WTC11 (cell line): ENCODE data around the gene NRG2.

Source experiments
- CTCF ChIP-seq: fragments of 200-600 bp; IDR thresholded peaks from 2 replicates; pipeline ENCODE4 v1.8.0; 2022; ENCODE audit warnings: antibody characterized with exemption
- JAZF1 ChIP-seq: fragments of 250-450 bp; sonication (Bioruptor Pico); IDR thresholded peaks from 2 replicates; pipeline ENCODE4 v1.9.0; 2021; ENCODE audit warnings: moderate library complexity, mild to moderate bottlenecking, inconsistent platforms
- MAX ChIP-seq: sonication (generic); formaldehyde crosslinking; IDR thresholded peaks from 2 replicates; pipeline ENCODE4 v1.8.0; 2022; ENCODE audit warnings: mild to moderate bottlenecking, missing genetic modification reagents
- SP1 ChIP-seq: sonication (generic); formaldehyde crosslinking; conservative IDR thresholded peaks from 2 replicates; pipeline ENCODE4 v1.8.1; 2022; ENCODE audit warnings: missing genetic modification reagents
- ZMAT4 ChIP-seq: fragments of 250-450 bp; sonication (Bioruptor Pico); IDR thresholded peaks from 2 replicates; pipeline ENCODE4 v1.9.0; 2021; ENCODE audit warnings: mild to moderate bottlenecking
- TF ChIP-seq, protein P1 (sequence below): sonication (generic); formaldehyde crosslinking; IDR thresholded peaks from 2 replicates; pipeline ENCODE4 v1.8.0; 2023; ENCODE audit warnings: missing genetic modification reagents, mild to moderate bottlenecking, borderline replicate concordance
- TF ChIP-seq, protein P2 (sequence below): sonication (generic); formaldehyde crosslinking; IDR thresholded peaks from 2 replicates; pipeline ENCODE4 v1.8.1; 2022; ENCODE audit warnings: mild to moderate bottlenecking, moderate library complexity, missing genetic modification reagents

- TF ChIP-seq SP1 (CRISPR knock-in tag), result no peak
- no peak for TF ChIP-seq CTCF
- TF ChIP-seq, protein P1, sequence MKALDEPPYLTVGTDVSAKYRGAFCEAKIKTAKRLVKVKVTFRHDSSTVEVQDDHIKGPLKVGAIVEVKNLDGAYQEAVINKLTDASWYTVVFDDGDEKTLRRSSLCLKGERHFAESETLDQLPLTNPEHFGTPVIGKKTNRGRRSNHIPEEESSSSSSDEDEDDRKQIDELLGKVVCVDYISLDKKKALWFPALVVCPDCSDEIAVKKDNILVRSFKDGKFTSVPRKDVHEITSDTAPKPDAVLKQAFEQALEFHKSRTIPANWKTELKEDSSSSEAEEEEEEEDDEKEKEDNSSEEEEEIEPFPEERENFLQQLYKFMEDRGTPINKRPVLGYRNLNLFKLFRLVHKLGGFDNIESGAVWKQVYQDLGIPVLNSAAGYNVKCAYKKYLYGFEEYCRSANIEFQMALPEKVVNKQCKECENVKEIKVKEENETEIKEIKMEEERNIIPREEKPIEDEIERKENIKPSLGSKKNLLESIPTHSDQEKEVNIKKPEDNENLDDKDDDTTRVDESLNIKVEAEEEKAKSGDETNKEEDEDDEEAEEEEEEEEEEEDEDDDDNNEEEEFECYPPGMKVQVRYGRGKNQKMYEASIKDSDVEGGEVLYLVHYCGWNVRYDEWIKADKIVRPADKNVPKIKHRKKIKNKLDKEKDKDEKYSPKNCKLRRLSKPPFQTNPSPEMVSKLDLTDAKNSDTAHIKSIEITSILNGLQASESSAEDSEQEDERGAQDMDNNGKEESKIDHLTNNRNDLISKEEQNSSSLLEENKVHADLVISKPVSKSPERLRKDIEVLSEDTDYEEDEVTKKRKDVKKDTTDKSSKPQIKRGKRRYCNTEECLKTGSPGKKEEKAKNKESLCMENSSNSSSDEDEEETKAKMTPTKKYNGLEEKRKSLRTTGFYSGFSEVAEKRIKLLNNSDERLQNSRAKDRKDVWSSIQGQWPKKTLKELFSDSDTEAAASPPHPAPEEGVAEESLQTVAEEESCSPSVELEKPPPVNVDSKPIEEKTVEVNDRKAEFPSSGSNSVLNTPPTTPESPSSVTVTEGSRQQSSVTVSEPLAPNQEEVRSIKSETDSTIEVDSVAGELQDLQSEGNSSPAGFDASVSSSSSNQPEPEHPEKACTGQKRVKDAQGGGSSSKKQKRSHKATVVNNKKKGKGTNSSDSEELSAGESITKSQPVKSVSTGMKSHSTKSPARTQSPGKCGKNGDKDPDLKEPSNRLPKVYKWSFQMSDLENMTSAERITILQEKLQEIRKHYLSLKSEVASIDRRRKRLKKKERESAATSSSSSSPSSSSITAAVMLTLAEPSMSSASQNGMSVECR (CRISPR knock-in tag), result no peak
- TF ChIP-seq, protein P2, sequence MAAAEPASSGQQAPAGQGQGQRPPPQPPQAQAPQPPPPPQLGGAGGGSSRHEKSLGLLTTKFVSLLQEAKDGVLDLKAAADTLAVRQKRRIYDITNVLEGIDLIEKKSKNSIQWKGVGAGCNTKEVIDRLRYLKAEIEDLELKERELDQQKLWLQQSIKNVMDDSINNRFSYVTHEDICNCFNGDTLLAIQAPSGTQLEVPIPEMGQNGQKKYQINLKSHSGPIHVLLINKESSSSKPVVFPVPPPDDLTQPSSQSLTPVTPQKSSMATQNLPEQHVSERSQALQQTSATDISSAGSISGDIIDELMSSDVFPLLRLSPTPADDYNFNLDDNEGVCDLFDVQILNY (CRISPR knock-in tag), result no peak
- no peak for TF ChIP-seq MAX (CRISPR knock-in tag)
- no peak for TF ChIP-seq JAZF1
- no peak for TF ChIP-seq ZMAT4 (CRISPR knock-in tag)
Measured at GRCh38 chr5:139831624-139832023, 211.5 kb downstream of the NRG2 start.
